Measurements from ENCODE around the gene NDUFV1. TPM values are rescaled to one million over a fixed set of nuclear protein-coding genes. Genes with fewer than 3 reads are reported as not detected.
"Not testable (repeated sequence)": the region's sequence is repeated elsewhere in the genome, so short reads cannot be mapped to it uniquely, and the experiment has no call there.

Gene NDUFV1
- total RNA-seq, 1 donor from 2014 or later: 180 TPM

DNA sequence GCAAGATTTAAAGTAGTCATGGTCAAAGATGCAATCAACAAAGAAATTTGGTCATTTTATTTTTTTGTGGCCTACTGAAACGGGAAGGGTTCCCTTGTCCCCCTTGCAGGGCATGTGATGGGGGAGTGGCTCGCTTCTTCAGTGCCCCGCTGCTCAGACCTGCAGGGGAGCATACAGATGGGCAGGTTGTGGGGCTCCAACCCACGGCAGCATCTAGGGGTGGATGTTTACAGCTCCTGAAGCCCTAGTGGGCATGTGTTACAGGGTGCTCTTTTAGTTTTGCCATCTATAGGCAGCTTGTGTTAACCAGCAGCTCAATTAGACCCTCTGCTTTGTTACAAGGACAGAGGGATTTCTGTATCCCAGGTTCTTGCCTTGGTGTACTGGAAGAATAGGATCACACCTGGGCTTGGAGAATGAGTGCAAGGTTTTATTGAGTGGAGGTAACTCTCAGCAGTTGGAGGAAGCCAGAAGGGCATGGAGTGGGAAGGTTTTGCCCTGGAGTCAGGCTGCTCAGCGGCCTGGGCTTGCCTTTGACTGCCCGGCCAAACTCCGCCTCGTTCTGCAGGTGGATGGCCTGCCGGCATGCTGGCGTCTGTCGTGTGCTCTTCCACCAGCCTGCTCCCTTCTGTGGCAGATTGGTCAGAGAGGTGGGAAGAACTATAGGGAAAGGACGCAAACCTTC lies 13.7 kb upstream of the NDUFV1 start:
- no peak for DNase-seq (ENCODE audit: low spot score in 2 of 2, unreplicated experiment in 2 of 2)
- Mint-ChIP-seq H3K36me3 (peaks cover 8% of the 10 kb centered on the region), H3K27me3 (ENCODE audit: low read depth) (no peaks in the 10 kb centered on the region), H3K4me3 (no peak overlapping the region), H3K9me3 (peaks cover 4% of the 10 kb centered on the region), H3K27ac (no peak overlapping the region), H3K4me1 (peaks cover 4% of the 10 kb centered on the region)
- TF ChIP-seq, protein P1, sequence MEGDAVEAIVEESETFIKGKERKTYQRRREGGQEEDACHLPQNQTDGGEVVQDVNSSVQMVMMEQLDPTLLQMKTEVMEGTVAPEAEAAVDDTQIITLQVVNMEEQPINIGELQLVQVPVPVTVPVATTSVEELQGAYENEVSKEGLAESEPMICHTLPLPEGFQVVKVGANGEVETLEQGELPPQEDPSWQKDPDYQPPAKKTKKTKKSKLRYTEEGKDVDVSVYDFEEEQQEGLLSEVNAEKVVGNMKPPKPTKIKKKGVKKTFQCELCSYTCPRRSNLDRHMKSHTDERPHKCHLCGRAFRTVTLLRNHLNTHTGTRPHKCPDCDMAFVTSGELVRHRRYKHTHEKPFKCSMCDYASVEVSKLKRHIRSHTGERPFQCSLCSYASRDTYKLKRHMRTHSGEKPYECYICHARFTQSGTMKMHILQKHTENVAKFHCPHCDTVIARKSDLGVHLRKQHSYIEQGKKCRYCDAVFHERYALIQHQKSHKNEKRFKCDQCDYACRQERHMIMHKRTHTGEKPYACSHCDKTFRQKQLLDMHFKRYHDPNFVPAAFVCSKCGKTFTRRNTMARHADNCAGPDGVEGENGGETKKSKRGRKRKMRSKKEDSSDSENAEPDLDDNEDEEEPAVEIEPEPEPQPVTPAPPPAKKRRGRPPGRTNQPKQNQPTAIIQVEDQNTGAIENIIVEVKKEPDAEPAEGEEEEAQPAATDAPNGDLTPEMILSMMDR (IDR thresholded peaks at IDR 0.05; ENCODE audit: unreplicated experiment): no peak

- Mint-ChIP-seq H3K36me3 (peaks cover 6% of the 10 kb centered on the region), H3K4me3 (no peak overlapping the region), H3K9me3 (peaks cover 4% of the 10 kb centered on the region), H3K4me1 (peaks cover 4% of the 10 kb centered on the region), H3K27me3 (ENCODE audit: low read depth) (no peaks in the 10 kb centered on the region), H3K27ac (no peak overlapping the region)
- TF ChIP-seq, protein P1 (IDR thresholded peaks at IDR 0.05; ENCODE audit: unreplicated experiment): no peak
- DNase-seq (ENCODE audit: low spot score in 2 of 2, unreplicated experiment in 2 of 2): no peak
Measured at GRCh38 chr11:67593565-67593905, 13.2 kb upstream of the NDUFV1 start.

GRCh38 chr11:67594480-67594879 lies 12.3 kb upstream of the NDUFV1 start:
- Mint-ChIP-seq H3K9me3 (peaks cover 4% of the 10 kb centered on the region), H3K4me1 (peaks cover 4% of the 10 kb centered on the region), H3K4me3 (no peak overlapping the region), H3K27ac (no peak overlapping the region), H3K27me3 (ENCODE audit: low read depth) (no peaks in the 10 kb centered on the region), H3K36me3 (peaks cover 4% of the 10 kb centered on the region)
- TF ChIP-seq, protein P1 (IDR thresholded peaks at IDR 0.05; ENCODE audit: unreplicated experiment): no peak
- DNase-seq (ENCODE audit: low spot score in 2 of 2, unreplicated experiment in 2 of 2): no peak

DNA sequence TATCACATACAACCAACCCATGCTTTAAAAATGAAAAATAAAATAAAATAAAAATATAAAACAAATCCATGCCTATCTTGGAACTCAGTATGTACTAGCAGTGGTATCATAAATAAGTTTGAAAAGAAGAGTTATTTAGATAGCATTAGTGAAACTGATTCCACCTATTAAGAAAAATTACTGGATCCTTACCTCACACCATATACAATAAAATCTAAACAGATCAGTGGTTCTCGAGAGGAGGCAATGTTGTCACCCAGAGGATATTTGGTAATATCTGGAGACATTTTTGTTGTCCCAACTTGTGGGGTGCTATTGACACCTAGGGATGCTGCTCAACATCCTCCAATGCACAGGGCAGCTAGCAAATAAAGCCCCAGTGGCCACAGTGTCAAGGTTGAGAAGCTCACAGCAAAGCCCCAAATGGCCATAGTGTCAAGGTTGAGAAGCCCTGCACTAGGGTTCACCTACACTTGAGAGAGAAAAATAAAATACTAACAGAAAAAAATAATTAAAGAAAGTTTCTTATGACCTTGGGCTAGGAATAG lies 9.9 kb upstream of the NDUFV1 start:
- Mint-ChIP-seq H3K4me1 (peaks cover 4% of the 10 kb centered on the region), H3K36me3 (no peaks in the 10 kb centered on the region), H3K27me3 (ENCODE audit: low read depth) (peaks cover 2% of the 10 kb centered on the region), H3K4me3 (no peak overlapping the region), H3K27ac (no peak overlapping the region), H3K9me3 (peaks cover 4% of the 10 kb centered on the region)
- DNase-seq (ENCODE audit: low spot score in 2 of 2, unreplicated experiment in 2 of 2): no peak
- TF ChIP-seq, protein P1 (IDR thresholded peaks at IDR 0.05; ENCODE audit: unreplicated experiment): no peak

DNA sequence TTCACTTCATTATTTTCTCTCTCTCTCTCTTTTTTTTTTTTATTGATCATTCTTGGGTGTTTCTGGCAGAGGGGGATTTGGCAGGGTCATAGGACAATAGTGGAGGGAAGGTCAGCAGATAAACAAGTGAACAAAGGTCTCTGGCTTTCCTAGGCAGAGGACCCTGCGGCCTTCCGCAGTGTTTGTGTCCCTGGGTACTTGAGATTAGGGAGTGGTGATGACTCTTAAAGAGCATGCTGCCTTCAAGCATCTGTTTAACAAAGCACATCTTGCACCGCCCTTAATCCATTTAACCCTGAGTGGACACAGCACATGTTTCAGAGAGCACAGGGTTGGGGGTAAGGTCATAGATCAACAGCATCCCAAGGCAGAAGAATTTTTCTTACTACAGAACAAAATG lies 9.3 kb upstream of the NDUFV1 start:
- H3K4me1 Mint-ChIP-seq, H3K4me3 Mint-ChIP-seq, H3K9me3 Mint-ChIP-seq: not testable (repeated sequence)

DNA sequence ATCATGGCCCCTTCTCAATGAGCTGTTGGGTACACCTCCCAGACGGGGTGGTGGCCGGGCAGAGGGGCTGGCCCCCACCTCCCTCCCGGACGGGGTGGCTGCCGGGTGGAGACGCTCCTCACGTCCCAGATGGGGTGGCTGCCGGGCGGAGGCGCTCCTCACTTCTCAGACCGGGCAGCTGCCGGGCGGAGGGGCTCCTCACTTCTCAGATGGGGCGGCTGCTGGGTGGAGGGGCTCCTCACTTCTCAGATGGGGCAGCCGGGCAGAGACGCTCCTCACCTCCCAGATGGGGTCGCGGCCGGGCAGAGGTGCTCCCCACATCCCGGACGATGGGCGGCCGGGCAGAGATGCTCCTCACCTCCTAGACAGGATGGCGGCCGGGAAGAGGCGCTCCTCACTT lies 8.8 kb upstream of the NDUFV1 start:
- DNase-seq (ENCODE audit: low spot score in 2 of 2, unreplicated experiment in 2 of 2); H3K4me1 Mint-ChIP-seq: not testable (repeated sequence)

More for the DNA sequence above, 9.3 kb upstream of the NDUFV1 start:
- H3K27me3 Mint-ChIP-seq (ENCODE audit: low read depth); H3K27ac Mint-ChIP-seq; H3K36me3 Mint-ChIP-seq; DNase-seq (ENCODE audit: low spot score in 2 of 2, unreplicated experiment in 2 of 2): not testable (repeated sequence)

More for the DNA sequence above, 8.8 kb upstream of the NDUFV1 start:
- not testable (repeated sequence) for H3K27me3 Mint-ChIP-seq (ENCODE audit: low read depth); H3K4me3 Mint-ChIP-seq; H3K27ac Mint-ChIP-seq; H3K36me3 Mint-ChIP-seq; H3K9me3 Mint-ChIP-seq
